GM19351 (cell line): ENCODE data around the gene VWA3B.
"Not testable (repeated sequence)": the region's sequence is repeated elsewhere in the genome, so short reads cannot be mapped to it uniquely, and the experiment has no call there.

ENCODE experiments used
- ATAC-seq: cut with Tn5 transposase; IDR thresholded peaks from one replicate; pipeline ENCODE4 v1.9.1; 2021; ENCODE audit warnings: mild to moderate bottlenecking, moderate library complexity; ENCODE audit not compliant: unreplicated experiment

VWA3B gene

GRCh38 chr2:98086491-98087446 lies at the start of gene VWA3B:
Gene VWA3B (plus strand): TSS chr2:98087167. CDS start chr2:98093093, 5,926 bp downstream.
- ATAC-seq = peak; percentile 92

GRCh38 chr2:98037206-98037605 lies 49.8 kb upstream of the VWA3B start:
- ATAC-seq = no peak

GRCh38 chr2:98037666-98038336 lies 49.2 kb upstream of the VWA3B start:
- no peak for ATAC-seq

- no peak for ATAC-seq
Measured at GRCh38 chr2:98039085-98039756, 47.7 kb upstream of the VWA3B start.

DNA sequence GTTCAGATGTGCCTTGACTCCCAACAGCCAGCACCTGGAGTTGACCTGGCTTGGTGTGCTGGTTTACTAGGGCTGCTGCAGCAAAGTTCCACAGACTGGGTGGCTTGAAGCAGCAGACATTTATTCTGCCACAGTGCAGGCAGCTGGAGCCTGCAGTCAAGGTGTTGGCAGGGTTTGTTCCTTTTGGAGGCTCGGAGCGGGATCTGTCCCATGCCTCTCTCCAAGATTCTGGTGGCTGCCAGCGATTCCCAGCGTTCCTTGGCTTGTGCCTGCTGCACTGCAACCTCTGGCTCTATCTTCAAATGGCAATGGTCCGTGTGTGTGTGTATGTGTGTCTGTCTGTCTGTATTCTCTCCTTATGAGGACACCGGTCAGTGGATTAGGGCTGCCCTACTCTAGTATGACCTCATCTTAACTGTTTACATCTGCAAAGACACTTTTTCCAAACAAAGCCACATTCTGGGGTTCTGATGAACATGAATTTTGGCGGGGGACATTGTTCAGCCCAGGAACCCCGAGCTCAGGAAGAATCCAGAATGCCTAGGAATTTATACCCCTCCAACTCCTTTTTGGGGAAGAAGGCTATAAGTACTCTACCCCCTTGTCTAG lies 46.5 kb upstream of the VWA3B start:
- no peak for ATAC-seq

DNA sequence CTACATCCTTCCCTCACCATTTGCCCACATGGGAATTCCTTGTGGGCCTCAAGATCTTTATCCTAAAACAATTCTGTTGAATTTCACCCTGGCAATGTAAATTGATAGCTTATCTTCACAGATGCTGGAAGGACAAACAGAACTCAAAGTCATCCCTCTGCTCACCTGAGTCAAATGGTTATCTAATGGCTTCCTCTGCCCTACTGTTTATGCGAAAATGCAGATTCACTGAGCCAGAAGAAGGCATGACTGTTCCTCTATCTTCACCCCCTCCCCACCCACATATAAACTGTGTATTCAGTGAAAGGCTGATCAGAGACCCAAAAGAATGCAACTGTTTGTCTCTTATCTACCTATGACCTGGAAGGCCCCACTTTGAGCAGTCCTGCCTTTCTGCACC lies 43.9 kb upstream of the VWA3B start:
- no peak for ATAC-seq

DNA sequence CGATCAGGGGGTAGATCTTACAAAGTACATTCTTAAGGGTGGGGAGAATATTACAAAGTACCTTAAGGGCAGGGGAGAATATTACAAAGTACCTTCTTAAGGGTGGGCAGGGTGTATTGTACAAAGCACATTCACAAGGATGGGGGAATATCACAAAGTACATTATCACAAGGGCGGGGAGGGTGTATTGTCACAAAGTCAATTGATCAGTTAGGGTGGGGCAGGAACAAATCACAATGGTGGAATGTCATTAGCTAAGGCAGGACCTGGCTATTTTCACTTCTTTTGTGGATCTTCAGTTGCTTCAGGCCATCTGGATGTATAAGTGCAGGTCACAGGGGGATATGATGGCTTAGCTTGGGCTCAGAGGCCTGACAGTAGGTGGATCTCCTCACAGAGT lies 42.2 kb upstream of the VWA3B start:
- ATAC-seq = not testable (repeated sequence)

DNA sequence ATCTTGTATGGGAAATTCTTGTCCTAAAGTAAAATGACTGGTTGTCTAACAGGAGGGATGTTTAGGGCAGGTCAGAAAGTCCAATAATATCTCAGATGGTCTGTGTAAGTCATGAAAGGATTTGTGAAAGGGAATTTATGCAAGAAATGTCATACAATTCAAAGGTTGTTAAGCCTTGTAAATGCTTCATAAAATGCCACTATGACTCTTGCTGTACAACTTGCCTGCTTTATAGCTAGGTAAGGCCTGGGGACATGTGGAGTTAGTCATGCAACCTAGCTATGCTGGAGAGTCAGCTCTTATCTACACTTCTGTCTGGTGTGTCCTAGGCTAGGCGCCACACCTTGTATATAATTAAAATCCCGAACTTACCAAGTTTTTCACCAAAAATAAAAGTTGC lies 36.9 kb upstream of the VWA3B start:
- no peak for ATAC-seq

- no peak for ATAC-seq
Measured at GRCh38 chr2:98058191-98058975, 28.6 kb upstream of the VWA3B start.

GRCh38 chr2:98060277-98060676 lies 26.7 kb upstream of the VWA3B start:
- no peak for ATAC-seq

DNA sequence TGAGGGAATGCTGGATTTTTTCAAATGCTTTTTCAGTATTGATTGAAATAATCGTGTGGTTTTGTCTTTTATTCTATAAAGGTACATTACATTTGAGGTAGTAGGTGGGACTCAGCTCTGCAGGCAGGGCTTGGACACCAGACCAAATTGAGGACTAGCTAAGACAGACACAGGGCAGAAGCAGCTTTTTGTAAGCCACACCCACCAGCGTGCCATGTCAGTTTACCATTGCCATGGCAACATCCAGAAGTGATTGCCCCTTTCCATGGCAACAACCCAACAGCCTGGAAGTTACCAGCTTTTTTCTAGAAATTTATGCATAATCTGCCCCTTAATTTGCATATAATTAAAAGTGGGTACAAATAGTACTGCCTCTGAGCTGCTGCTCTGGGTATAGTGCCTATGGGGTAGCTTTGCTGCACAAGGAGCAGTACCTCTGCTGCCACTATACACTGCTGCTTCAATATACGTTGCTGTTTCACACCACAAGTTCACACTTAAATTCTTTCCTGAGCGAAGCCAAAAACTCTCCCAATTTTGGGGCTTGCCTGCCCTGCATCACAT lies 23.6 kb upstream of the VWA3B start:
- no peak for ATAC-seq

DNA sequence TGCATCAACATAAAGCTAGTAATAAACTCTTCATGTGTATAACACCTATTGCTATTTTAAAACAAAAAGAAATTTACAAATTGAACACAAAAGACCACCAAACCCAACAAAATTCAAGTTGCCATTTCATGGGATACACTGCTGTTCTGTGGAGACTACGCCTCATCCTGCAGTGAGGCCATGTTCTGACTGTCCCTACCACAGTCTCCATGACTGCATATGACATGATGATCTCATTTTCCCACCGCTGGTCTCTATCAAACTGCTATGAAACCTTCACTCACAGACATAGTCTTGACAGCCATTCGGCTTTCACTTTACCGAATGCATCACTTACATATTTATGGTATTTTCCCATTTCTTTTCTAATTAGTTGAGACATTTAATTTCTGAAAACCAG lies 21.2 kb upstream of the VWA3B start:
- ATAC-seq = no peak

GRCh38 chr2:98067160-98067559 lies 19.8 kb upstream of the VWA3B start:
- ATAC-seq = no peak

- ATAC-seq = no peak
Measured at GRCh38 chr2:98070081-98070480, 16.9 kb upstream of the VWA3B start.

GRCh38 chr2:98072442-98072841 lies 14.5 kb upstream of the VWA3B start:
- ATAC-seq = no peak

DNA sequence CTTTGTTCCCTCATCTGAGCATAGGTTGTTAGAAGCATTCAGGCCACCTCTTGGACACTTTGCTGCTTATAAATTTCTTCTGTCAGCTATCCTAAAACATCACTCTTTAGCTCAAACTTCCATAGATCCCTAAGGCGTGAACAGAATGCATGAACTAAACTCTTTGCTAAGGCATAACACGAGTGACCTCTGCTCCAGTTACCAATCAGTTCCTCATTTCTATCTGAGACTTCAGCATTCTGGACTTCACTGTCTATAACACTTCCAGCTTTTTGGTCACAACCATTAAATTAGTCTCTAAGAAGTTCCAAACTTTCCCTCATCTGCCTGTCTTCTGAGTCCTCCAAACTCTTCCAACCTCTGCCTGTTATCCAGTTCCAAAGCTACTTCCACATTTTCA lies 8.3 kb upstream of the VWA3B start:
- no peak for ATAC-seq

- ATAC-seq = no peak
Measured at GRCh38 chr2:98084151-98084868, 2.7 kb upstream of the VWA3B start.

DNA sequence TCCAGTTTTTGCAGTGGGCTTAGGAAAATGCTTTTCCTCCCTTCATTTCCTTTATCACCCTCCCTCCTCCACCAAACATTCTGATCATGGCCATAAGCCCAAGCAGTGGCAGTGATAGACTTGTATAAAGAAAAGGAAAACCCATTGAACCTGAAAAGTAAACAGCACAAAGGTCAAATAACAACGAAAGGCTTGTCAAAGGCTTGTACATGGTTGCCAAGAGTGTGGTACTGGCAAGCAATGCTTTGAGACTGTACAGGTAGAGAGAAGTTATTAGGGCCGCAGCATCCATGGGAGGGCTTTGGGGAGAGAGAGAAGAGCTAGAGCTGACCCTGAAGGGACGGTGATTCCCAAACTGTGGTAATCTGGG lies 2.1 kb upstream of the VWA3B start:
- no peak for ATAC-seq

GRCh38 chr2:98085649-98086048 lies 1.3 kb upstream of the VWA3B start:
- no peak for ATAC-seq
